HepG2 (cell line): ENCODE data around the gene WSCD2.

Experiments used
- CTCF ChIP-seq: sonication (generic); formaldehyde crosslinking; IDR thresholded peaks from 2 replicates; pipeline ENCODE4 v1.5.0; 2020; ENCODE audit warnings: mild to moderate bottlenecking, missing genetic modification reagents, moderate library complexity
- NFATC3 ChIP-seq: sonication (generic); formaldehyde crosslinking; IDR thresholded peaks from 2 replicates; pipeline ENCODE4 v1.5.1; 2020; ENCODE audit warnings: mild to moderate bottlenecking, missing genetic modification reagents
- POLR2AphosphoS2 ChIP-seq: IDR thresholded peaks from 2 replicates; pipeline ENCODE4 v1.6.1; 2011; ENCODE audit warnings: low read depth, low read length, improper control_type of control experiment
- TSC22D2 ChIP-seq: sonication (generic); formaldehyde crosslinking; IDR thresholded peaks from 2 replicates; pipeline ENCODE4 v1.5.1; 2020; ENCODE audit warnings: missing genetic modification reagents, mild to moderate bottlenecking, borderline replicate concordance

DNA sequence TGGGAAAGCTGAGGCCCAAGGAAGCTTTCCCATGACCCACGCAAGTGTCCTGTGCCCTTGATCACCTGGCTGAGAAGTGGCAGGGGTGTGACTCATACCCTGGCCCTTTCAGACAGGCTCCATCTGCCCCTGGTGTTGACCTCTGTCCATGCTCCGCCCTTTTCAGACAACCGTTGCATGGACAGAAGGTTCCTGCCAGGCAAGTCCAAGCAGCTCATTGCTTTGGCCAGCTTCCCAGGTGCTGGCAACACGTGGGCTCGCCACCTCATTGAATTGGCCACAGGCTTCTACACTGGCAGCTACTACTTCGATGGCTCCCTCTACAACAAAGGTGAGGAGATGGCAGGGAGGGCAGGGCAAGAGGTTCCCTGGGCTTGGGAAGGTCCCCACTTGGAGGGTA, 103.5 kb downstream of the WSCD2 start:
- TF ChIP-seq NFATC3 (CRISPR knock-in tag), result no peak
- no peak for TF ChIP-seq CTCF
- TF ChIP-seq POLR2AphosphoS2, result no peak
- no peak for TF ChIP-seq TSC22D2 (CRISPR knock-in tag)
